Natural killer cell (primary cell): ENCODE data around the gene CASTOR1. TPM values are rescaled to one million over a fixed set of nuclear protein-coding genes. Genes with fewer than 3 reads are reported as not detected.

ENCODE experiments used
- ATAC-seq, 3 donors: fragments of 150-1000 bp in 2 of 3; fragments of 200-7000 bp in 1 of 3; cut with Tn5 transposase; 1 replicate in 1 of 3; 2 replicates in 2 of 3; pipeline ENCODE4 v1.10.0; 2021; ENCODE audit warnings: mild to moderate bottlenecking in 2 of 3, moderate library complexity in 2 of 3
- DNase-seq, 2 donors: peaks; one replicate each; pipeline versions ENCODE4 v3.0.0 to v3.0.0-alpha.2; 2013 to 2021; ENCODE audit warnings: mixed read lengths in 1 of 2
- H3K27ac ChIP-seq: one replicate; pipeline ENCODE4 v1.5.1; 2013; ENCODE audit warnings: mild to moderate bottlenecking, low read length
- H3K27me3 ChIP-seq: one replicate; pipeline ENCODE4 v1.6.1; 2013; ENCODE audit warnings: low read length; ENCODE audit not compliant: control insufficient read depth, insufficient read depth
- H3K36me3 ChIP-seq: one replicate; pipeline ENCODE4 v1.6.1; 2013; ENCODE audit warnings: low read length; ENCODE audit not compliant: control insufficient read depth, insufficient read depth
- H3K4me1 ChIP-seq: one replicate; pipeline ENCODE4 v1.6.1; 2013; ENCODE audit warnings: low read length; ENCODE audit not compliant: control insufficient read depth, insufficient read depth
- H3K4me3 ChIP-seq: one replicate; pipeline ENCODE4 v1.5.1; 2013; ENCODE audit warnings: low read length
- H3K9me3 ChIP-seq: one replicate; pipeline ENCODE4 v1.6.1; 2013; ENCODE audit warnings: low read length; ENCODE audit not compliant: control insufficient read depth, insufficient read depth
- H3K27ac Mint-ChIP-seq, 2 donors: one replicate each; pipeline ENCODE4 v1.8.0; 2022; ENCODE audit warnings: mild to moderate bottlenecking in 2 of 2, mixed read lengths in 2 of 2, moderate library complexity in 1 of 2
- H3K27me3 Mint-ChIP-seq, 2 donors: one replicate each; pipeline ENCODE4 v1.8.0; 2022; ENCODE audit warnings: low read depth in 2 of 2, mixed read lengths in 2 of 2
- H3K36me3 Mint-ChIP-seq: one replicate; pipeline ENCODE4 v1.8.0; 2022; ENCODE audit warnings: mixed read lengths
- H3K4me1 Mint-ChIP-seq, 2 donors: one replicate each; pipeline ENCODE4 v1.8.0; 2022; ENCODE audit warnings: mixed read lengths in 2 of 2
- H3K4me3 Mint-ChIP-seq: one replicate; pipeline ENCODE4 v1.8.0; 2022; ENCODE audit warnings: mild to moderate bottlenecking, moderate library complexity, mixed read lengths
- H3K9me3 Mint-ChIP-seq, 2 donors: one replicate each; pipeline ENCODE4 v1.8.0; 2022; ENCODE audit warnings: mixed read lengths in 2 of 2
- CTCF ChIP-seq: fragments of 200-600 bp; IDR thresholded peaks from one replicate; pipeline ENCODE4 v1.8.0; 2022; ENCODE audit warnings: antibody characterized with exemption
- WGBS: methylation state at CpG from one replicate; pipeline ENCODE4 v1.1.7; 2013; ENCODE audit warnings: missing lambda C conversion rate; ENCODE audit not compliant: insufficient coverage; 5-methylcytosine and 5-hydroxymethylcytosine counted together
- intact Hi-C: fragments of 100-400 bp; cut with micrococcal nuclease; formaldehyde crosslinking; loops from one replicate; pipeline ENCODE4 v1.14.2; 2022
- total RNA-seq, 4 donors: library from RNA; stranded (reverse); fragments of 120-200 nt in 1 of 4; gene quantifications; one replicate each; pipeline versions ENCODE4 v1.2.3 to v1.2.4, GENCODE V29; 2013 to 2022

Gene CASTOR1
- total RNA-seq, 3 donors from 2014 or later (not counting 1 experiment from before 2014, with no cell fraction given): 7.0 to 11.9 (median 8.8) TPM

GRCh38 chr22:30254314-30254713, 35.0 kb downstream of the CASTOR1 start:
- peaks cover 0 to 3% of the 10 kb centered on the region in 2 donors for H3K27me3 Mint-ChIP-seq
- H3K36me3 Mint-ChIP-seq: no peaks in the 10 kb centered on the region
- H3K27me3 ChIP-seq: no peaks in the 10 kb centered on the region
- no peak for DNase-seq
- peaks cover 45% of the 10 kb centered on the region for H3K4me1 ChIP-seq
- H3K4me1 Mint-ChIP-seq: peaks cover 0 to 8% of the 10 kb centered on the region in 2 donors
- no peaks in the 10 kb centered on the region for H3K9me3 ChIP-seq
- intact Hi-C loops: no loop called here
- 84% methylated on average over 6 of the region's 6 CpGs for WGBS
- no peak overlapping the region for H3K4me3 ChIP-seq
- no peak overlapping the region for H3K27ac ChIP-seq
- no peak overlapping the region for H3K27ac Mint-ChIP-seq
- no peak for TF ChIP-seq CTCF
- ATAC-seq: no peak
- H3K4me3 Mint-ChIP-seq: no peak overlapping the region
- no peaks in the 10 kb centered on the region for H3K9me3 Mint-ChIP-seq
- no peaks in the 10 kb centered on the region for H3K36me3 ChIP-seq

- no peak overlapping the region for H3K4me3 Mint-ChIP-seq
- intact Hi-C loops: no loop called here
- Histone ChIP-seq H3K4me3 (no peak overlapping the region), H3K36me3 (no peaks in the 10 kb centered on the region), H3K27me3 (no peaks in the 10 kb centered on the region), H3K9me3 (no peaks in the 10 kb centered on the region), H3K27ac (no peak overlapping the region), H3K4me1 (peaks cover 53% of the 10 kb centered on the region)
- TF ChIP-seq CTCF: no peak
- no peak for ATAC-seq
- H3K27me3 Mint-ChIP-seq: peaks cover 5 to 7% of the 10 kb centered on the region in 2 donors
- H3K4me1 Mint-ChIP-seq: peaks cover 6 to 15% of the 10 kb centered on the region in 2 donors
- H3K27ac Mint-ChIP-seq: peak overlapping the region in 1 of 2 donors; percentile 40
- H3K9me3 Mint-ChIP-seq: no peaks in the 10 kb centered on the region
- H3K36me3 Mint-ChIP-seq: no peaks in the 10 kb centered on the region
- no peak for DNase-seq
- 51% methylated on average over 19 of the region's 22 CpGs for WGBS
These were observed 36.0 kb downstream of the CASTOR1 start for GRCh38 chr22:30253205-30253852.

- 63% methylated on average over 22 of the region's 22 CpGs for WGBS
- intact Hi-C loops: no loop called here
- H3K4me3 Mint-ChIP-seq: no peak overlapping the region
- H3K9me3 ChIP-seq: no peaks in the 10 kb centered on the region
- DNase-seq (no peak), ATAC-seq (peak in 1 of 3 donors; percentile 25)
- H3K27ac Mint-ChIP-seq: peak overlapping the region in 1 of 2 donors; percentile 40
- H3K4me1 Mint-ChIP-seq: peaks cover 10 to 23% of the 10 kb centered on the region in 2 donors
- H3K4me1 ChIP-seq: peaks cover 60% of the 10 kb centered on the region
- no peak overlapping the region for H3K4me3 ChIP-seq
- H3K36me3 Mint-ChIP-seq: no peaks in the 10 kb centered on the region
- H3K27ac ChIP-seq: no peak overlapping the region
- no peaks in the 10 kb centered on the region for H3K27me3 ChIP-seq
- H3K27me3 Mint-ChIP-seq: peaks cover 12 to 13% of the 10 kb centered on the region in 2 donors
- TF ChIP-seq CTCF: no peak
- H3K9me3 Mint-ChIP-seq: no peaks in the 10 kb centered on the region
- no peaks in the 10 kb centered on the region for H3K36me3 ChIP-seq
These were observed 36.7 kb downstream of the CASTOR1 start for GRCh38 chr22:30252411-30253204.
